ENCODE measurements around the gene FAR2.

GRCh38 chr12:29223956-29224543 is 75.0 kb downstream of the FAR2 start:
- TF ChIP-seq SP1 (IDR thresholded peaks at IDR 0.05) (no peak), BHLHE40 (IDR thresholded peaks at IDR 0.05; ENCODE audit: borderline replicate concordance) (no peak), NFRKB (IDR thresholded peaks at IDR 0.05) (no peak)

All from HEK293T (cell line).